ENCODE measurements around the gene KANTR. TPM values are rescaled to one million over a fixed set of nuclear protein-coding genes. Genes with fewer than 3 reads are reported as not detected.
A peak's percentile ranks its signal among the peaks of the same experiment; 100 is the strongest.

The KANTR gene
- total RNA-seq, 4 donors from 2014 or later: 8.6 to 42.1 (median 33.1) TPM

DNA sequence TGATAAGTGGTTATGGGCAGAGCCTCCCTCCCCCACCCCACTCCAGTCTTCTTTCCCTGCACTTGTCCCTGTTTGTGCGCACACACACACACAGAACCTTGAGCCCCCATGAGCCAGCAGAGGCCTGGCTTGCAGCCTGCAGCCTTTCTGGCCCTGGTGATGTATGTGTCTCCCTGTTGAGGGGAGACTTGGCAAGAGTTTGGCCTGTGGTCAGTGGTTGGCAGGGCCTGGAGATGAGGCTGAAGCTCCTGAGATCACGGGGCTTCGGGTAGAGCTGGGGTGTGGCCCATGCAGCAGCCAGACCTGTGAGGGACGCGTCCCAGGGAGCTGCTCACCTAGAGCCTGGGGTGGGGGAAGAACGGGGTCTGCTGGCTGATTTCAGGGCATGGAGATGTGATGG, 43.1 kb upstream of the KANTR start:
- no peak overlapping the region for H3K27ac ChIP-seq
- TF ChIP-seq POLR2A (IDR thresholded peaks at IDR 0.05): no peak
- TF ChIP-seq, protein P1, sequence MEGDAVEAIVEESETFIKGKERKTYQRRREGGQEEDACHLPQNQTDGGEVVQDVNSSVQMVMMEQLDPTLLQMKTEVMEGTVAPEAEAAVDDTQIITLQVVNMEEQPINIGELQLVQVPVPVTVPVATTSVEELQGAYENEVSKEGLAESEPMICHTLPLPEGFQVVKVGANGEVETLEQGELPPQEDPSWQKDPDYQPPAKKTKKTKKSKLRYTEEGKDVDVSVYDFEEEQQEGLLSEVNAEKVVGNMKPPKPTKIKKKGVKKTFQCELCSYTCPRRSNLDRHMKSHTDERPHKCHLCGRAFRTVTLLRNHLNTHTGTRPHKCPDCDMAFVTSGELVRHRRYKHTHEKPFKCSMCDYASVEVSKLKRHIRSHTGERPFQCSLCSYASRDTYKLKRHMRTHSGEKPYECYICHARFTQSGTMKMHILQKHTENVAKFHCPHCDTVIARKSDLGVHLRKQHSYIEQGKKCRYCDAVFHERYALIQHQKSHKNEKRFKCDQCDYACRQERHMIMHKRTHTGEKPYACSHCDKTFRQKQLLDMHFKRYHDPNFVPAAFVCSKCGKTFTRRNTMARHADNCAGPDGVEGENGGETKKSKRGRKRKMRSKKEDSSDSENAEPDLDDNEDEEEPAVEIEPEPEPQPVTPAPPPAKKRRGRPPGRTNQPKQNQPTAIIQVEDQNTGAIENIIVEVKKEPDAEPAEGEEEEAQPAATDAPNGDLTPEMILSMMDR (IDR thresholded peaks at IDR 0.05): no peak
- no peaks in the 10 kb centered on the region for H3K4me1 ChIP-seq
- H3K36me3 ChIP-seq: no peaks in the 10 kb centered on the region
- DNase-seq: no peak
- no peak overlapping the region for H3K4me3 ChIP-seq
- no peaks in the 10 kb centered on the region for H3K9me3 ChIP-seq
- H3K27me3 ChIP-seq: no peaks in the 10 kb centered on the region

DNA sequence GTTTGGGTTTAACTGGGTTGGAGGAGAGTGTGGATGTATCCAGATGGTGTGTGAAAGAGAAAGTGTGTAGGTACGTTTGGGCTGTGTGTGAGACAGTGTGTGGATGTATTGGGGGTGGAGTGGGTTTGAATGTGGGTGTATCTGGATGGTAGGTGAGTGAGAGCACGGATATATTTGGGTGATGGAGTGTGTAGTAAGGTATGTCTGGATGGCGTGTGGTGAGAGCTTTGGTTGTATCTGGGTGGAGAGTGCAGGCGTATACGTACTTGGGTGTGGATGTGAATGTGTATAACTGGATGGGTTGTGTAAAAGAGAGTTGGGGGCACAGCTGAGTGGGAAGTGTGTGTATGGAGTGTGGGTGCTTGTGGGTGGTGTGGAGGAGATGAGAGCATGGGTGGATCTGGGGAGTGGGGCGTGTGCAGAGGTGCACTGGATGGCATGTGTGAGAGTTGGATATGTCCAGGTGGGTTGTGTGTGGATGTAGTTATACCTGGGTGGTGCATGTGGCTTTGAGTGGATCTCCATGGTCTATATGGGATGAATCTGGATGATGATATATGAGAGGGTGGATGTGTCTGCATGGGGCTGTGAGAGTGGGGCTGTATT, 38.6 kb upstream of the KANTR start:
- no peaks in the 10 kb centered on the region for H3K4me1 ChIP-seq
- no peaks in the 10 kb centered on the region for H3K9me3 ChIP-seq
- no peak for DNase-seq
- no peaks in the 10 kb centered on the region for H3K27me3 ChIP-seq
- H3K36me3 ChIP-seq: no peaks in the 10 kb centered on the region
- H3K27ac ChIP-seq: no peak overlapping the region
- TF ChIP-seq, protein P1 (IDR thresholded peaks at IDR 0.05): no peak
- no peak for TF ChIP-seq POLR2A (IDR thresholded peaks at IDR 0.05)
- no peak overlapping the region for H3K4me3 ChIP-seq

DNA sequence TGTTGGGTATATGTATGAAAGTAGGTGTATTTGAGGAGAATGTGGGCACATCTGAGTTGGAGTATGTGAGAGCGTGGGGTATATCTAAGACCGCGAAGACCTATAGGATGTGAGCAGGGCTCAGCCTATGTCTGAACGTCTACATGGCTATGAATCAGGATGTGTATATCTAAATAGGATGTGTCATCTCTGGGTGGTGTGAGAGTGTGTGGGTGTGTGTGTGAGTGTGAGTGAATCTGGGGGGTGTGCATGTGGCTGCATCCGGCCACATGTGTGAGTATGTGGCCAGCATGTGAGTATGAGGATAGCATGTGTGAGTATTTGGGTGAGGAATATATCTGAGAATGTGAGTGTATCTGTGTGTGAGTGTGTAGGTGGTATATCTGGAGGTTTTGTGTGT, 37.6 kb upstream of the KANTR start:
- H3K36me3 ChIP-seq: no peaks in the 10 kb centered on the region
- no peak overlapping the region for H3K27ac ChIP-seq
- no peaks in the 10 kb centered on the region for H3K4me1 ChIP-seq
- no peak for DNase-seq
- H3K9me3 ChIP-seq: no peaks in the 10 kb centered on the region
- H3K4me3 ChIP-seq: no peak overlapping the region
- no peaks in the 10 kb centered on the region for H3K27me3 ChIP-seq
- TF ChIP-seq POLR2A (IDR thresholded peaks at IDR 0.05): no peak
- TF ChIP-seq, protein P1 (IDR thresholded peaks at IDR 0.05): no peak

DNA sequence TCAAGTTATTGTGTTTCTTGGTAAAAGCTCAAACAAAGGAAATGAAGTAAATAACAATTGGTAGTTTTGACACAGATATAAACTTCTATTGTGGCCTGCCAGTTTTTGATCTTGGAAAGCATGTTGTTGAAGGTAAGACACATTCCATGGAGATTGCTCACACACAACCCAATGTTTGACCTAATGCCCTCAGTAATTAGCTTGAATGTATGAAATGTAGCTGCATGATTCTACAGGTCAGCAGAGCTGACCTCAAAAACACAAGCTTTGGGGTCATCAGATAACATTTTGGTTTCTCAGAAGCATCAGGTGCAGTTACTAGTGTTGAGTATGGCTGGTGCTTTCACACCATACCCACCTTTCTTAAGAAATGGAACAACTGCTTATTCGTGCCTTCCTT, 28.8 kb upstream of the KANTR start:
- TF ChIP-seq, protein P1 (IDR thresholded peaks at IDR 0.05): no peak
- TF ChIP-seq POLR2A (IDR thresholded peaks at IDR 0.05): no peak
- no peaks in the 10 kb centered on the region for H3K27me3 ChIP-seq
- H3K4me3 ChIP-seq: no peak overlapping the region
- H3K36me3 ChIP-seq: no peaks in the 10 kb centered on the region
- no peaks in the 10 kb centered on the region for H3K4me1 ChIP-seq
- no peak for DNase-seq
- H3K9me3 ChIP-seq: no peaks in the 10 kb centered on the region
- H3K27ac ChIP-seq: no peak overlapping the region

DNA sequence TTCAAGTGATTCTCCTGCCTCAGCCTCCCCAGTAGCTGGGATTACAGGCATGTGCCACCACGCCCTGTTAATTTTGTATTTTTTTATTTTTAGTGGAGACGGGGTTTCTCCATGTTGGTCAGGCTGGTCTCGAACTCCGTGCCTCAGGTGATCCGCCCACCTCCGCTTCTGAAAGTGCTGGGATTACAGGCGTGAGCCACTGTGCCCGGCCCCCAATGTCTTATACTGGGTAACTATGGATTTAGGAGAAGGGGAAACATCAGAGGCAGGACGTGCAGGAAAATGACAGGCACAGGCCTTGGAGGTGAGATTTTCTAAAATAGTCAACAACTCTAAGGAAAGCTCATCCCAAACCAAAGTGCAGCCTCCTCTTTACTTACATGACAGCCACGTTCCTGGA, 22.9 kb upstream of the KANTR start:
- H3K36me3 ChIP-seq: no peaks in the 10 kb centered on the region
- TF ChIP-seq, protein P1 (IDR thresholded peaks at IDR 0.05): no peak
- no peak for TF ChIP-seq POLR2A (IDR thresholded peaks at IDR 0.05)

More for the DNA sequence above, 22.9 kb upstream of the KANTR start:
- peak overlapping the region in 2 of 4 donors; percentile 72 to 78 for H3K27ac ChIP-seq
- no peak overlapping the region for H3K4me3 ChIP-seq
- no peaks in the 10 kb centered on the region for H3K27me3 ChIP-seq
- no peaks in the 10 kb centered on the region for H3K4me1 ChIP-seq
- DNase-seq: no peak
- no peaks in the 10 kb centered on the region for H3K9me3 ChIP-seq
